HL-60/S4 treated with phorbol 12-myristate 13-acetate at 8.2 ng/mL for 4 days and 3 days (cell line): ENCODE measurements around the gene MCRIP2.
"Not testable (repeated sequence)": the region's sequence is repeated elsewhere in the genome, so short reads cannot be mapped to it uniquely, and the experiment has no call there.

Source experiments
- in situ Hi-C: fragments of 300-500 bp; cut with MboI; formaldehyde crosslinking; loops from 2 replicates; pipeline ENCODE4 v1.15.0; 2022; ENCODE audit warnings: low sequenced_read_pairs

The MCRIP2 gene

DNA sequence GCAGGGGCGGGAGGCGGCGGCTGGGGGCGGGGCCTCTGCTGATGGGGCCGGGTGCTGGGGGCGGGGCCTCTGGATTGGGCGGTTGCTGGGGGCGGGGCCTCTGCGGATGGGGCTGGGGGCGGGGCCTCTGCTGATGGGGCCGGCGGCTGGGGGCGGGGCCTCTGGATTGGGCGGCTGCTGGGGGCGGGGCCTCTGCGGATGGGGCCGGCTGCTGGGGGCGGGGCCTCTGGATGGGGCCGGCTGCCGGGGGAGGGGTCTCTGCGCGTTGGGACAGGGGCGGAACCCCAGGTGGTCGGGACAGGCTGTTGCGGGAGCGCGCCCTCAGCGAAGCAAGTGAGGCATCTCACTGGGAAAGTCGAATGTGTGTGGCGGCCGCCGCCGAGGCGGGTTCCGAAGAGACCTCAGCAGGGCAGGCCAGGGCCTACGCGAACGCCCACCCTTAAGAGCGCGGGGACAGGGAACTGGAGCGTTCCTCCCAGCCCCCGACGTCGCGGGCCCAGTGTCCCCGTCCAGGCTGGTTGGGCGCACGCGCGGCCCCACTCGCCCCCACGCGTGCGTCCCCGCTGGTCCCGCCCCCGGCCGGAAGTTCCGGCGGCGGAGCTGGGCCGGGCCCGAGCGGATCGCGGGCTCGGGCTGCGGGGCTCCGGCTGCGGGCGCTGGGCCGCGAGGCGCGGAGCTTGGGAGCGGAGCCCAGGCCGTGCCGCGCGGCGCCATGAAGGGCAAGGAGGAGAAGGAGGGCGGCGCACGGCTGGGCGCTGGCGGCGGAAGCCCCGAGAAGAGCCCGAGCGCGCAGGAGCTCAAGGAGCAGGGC is 38.4 kb downstream of the MCRIP2 start, which contains the start of gene STUB1:
TSS of gene STUB1 (plus strand) at position 597 of the 811 bp plus-strand sequence. CDS start at position 713, 116 bp downstream.
- in situ Hi-C loops = loop anchor here (10.0 kb wide), 1 partner anchor 105 kb away; the partner anchor contains the start of genes CHTF18 and RPUSD1

- in situ Hi-C loops = loop anchor here (10.0 kb wide), 1 partner anchor 104 kb away; the partner anchor contains the start of genes CHTF18 and RPUSD1
These were observed 39.0 kb downstream of the MCRIP2 start for GRCh38 chr16:680625-680945.

DNA sequence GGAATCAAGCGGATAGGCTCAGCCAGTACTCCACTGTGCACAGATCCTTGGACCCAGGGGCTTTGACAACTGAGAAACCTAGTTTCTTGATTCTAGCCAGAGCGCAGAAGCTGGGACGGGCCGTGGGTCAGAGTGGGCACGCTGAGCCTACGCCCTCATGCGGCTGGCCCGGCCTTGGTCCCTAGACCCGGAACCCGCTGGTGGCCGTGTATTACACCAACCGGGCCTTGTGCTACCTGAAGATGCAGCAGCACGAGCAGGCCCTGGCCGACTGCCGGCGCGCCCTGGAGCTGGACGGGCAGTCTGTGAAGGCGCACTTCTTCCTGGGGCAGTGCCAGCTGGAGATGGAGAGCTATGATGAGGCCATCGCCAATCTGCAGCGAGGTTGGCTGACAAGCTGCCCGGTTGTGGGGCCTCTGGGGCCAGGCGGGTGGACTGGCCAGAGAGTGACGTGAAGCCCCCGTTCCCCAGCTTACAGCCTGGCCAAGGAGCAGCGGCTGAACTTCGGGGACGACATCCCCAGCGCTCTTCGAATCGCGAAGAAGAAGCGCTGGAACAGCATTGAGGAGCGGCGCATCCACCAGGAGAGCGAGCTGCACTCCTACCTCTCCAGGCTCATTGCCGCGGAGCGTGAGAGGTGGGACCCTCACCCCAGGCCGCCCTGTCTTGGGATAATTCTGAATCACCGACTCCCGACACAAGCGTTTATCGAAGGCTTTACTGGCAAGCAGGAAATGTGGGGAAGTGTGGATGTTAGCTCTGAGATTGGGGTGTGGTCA is 39.5 kb downstream of the MCRIP2 start:
- in situ Hi-C loops = loop anchor here (10.0 kb wide), 1 partner anchor 104 kb away; the partner anchor contains the start of genes CHTF18 and RPUSD1

GRCh38 chr16:681746-682427 is 40.3 kb downstream of the MCRIP2 start:
- in situ Hi-C loops = loop anchor here (10.0 kb wide), 1 partner anchor 103 kb away; the partner anchor contains the start of genes CHTF18 and RPUSD1

GRCh38 chr16:682493-683395 is 41.1 kb downstream of the MCRIP2 start:
- in situ Hi-C loops = loop anchor here (10.0 kb wide), 1 partner anchor 102 kb away; the partner anchor contains the start of genes CHTF18 and RPUSD1

- in situ Hi-C loops = loop anchor here (10.0 kb wide), 1 partner anchor 101 kb away; the partner anchor contains the start of genes CHTF18 and RPUSD1
These were observed 41.9 kb downstream of the MCRIP2 start for GRCh38 chr16:683396-684070.

- in situ Hi-C loops = loop anchor here (10.0 kb wide), 1 partner anchor 101 kb away; the partner anchor contains the start of genes CHTF18 and RPUSD1
These were observed 42.6 kb downstream of the MCRIP2 start, which contains the start of gene JMJD8 for GRCh38 chr16:684071-684794. Gene JMJD8 (minus strand): TSS chr16:684334. CDS start chr16:684319, 15 bp downstream.

- in situ Hi-C loops = loop anchor here (10.0 kb wide), 1 partner anchor 100 kb away; the partner anchor contains the start of genes CHTF18 and RPUSD1
These were observed 43.5 kb downstream of the MCRIP2 start for GRCh38 chr16:684961-685696.

DNA sequence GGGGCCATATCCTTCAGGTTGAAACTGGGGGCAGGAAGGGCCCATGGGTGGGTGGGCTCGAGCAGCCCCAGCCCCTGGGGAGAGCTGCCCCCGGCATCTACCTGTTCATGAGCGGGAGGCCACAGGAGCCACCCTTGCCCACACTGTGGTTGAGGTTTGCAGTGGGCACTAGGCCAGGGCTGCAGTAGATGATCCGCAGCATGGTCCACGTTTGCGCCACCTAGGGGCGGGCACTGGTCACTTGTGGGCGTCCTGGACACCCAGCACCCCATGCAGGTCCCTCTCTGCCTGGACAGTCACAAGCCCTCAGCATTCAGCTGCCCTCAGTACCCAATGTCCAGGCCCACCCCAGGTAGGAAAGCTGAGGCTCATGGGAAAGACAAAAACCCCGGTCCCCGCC is 44.3 kb downstream of the MCRIP2 start:
- in situ Hi-C loops = loop anchor here (10.0 kb wide), 1 partner anchor 99 kb away; the partner anchor contains the start of genes CHTF18 and RPUSD1

DNA sequence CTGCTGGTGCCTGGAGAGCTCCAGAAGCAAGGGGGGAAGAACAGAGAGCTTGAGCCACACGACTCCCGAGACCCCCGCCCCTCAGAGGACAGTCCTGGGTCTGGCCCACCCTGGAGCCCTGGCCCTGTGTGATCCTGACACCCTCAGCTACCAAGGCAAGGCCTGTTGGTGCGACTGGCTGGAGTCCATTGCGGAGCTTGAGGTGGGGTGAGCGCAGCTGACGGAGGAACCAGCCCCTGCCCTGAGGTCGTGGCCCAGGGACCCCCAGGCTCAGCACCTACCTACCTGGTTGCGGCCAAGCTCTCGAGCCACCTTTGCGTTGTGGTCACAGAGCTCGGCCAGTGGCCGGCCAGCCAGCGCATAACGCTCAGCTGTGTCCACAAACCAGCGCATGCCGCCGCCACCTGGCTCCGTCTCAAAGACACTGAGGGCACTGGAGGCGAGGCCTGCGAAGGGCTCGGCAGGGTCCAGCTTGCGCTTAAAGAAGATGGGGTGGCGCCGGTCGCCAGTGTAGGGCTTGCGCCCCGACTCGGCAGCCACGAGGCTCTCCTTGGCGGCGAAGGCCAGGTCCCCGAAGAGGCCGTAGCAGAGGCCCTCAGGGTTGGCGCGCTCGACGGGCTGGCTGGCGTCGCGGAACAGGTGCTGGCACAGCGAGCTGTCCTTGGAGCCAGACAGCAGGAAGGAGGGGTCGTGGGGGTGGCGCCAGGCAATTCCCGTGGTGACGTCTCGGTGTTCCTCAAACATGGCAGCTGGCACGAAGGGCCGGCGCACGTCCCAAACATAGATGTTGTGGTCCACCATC is 45.0 kb downstream of the MCRIP2 start:
- in situ Hi-C loops = loop anchor here (10.0 kb wide), 1 partner anchor 98 kb away; the partner anchor contains the start of genes CHTF18 and RPUSD1

GRCh38 chr16:687499-687898 is 45.9 kb downstream of the MCRIP2 start:
- in situ Hi-C loops = loop anchor here (10.0 kb wide), 1 partner anchor 97 kb away; the partner anchor contains the start of genes CHTF18 and RPUSD1

- in situ Hi-C loops = loop anchor here (10.0 kb wide), 1 partner anchor 95 kb away; the partner anchor contains the start of genes CHTF18 and RPUSD1
These were observed 47.7 kb downstream of the MCRIP2 start for GRCh38 chr16:689175-689897.

DNA sequence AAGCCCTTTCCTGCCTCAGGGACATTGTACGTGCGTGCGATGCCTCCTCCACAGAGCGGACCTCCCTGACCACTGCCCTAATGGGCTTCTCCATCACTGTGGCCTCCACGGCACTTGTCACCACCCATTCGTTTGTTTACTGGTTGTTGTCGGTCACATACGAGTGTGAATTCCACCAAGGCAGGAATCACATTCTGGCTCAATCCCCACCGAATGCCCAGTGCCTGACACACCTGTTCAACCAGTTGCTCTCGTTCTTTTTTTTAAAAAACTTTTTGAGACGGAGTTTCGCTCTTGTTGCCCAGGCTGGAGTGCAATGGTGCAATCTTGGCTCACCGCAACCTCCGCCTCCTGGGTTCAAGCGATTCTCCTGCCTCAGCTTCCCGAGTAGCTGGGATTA is 49.6 kb downstream of the MCRIP2 start:
- in situ Hi-C loops = not testable (repeated sequence)

DNA sequence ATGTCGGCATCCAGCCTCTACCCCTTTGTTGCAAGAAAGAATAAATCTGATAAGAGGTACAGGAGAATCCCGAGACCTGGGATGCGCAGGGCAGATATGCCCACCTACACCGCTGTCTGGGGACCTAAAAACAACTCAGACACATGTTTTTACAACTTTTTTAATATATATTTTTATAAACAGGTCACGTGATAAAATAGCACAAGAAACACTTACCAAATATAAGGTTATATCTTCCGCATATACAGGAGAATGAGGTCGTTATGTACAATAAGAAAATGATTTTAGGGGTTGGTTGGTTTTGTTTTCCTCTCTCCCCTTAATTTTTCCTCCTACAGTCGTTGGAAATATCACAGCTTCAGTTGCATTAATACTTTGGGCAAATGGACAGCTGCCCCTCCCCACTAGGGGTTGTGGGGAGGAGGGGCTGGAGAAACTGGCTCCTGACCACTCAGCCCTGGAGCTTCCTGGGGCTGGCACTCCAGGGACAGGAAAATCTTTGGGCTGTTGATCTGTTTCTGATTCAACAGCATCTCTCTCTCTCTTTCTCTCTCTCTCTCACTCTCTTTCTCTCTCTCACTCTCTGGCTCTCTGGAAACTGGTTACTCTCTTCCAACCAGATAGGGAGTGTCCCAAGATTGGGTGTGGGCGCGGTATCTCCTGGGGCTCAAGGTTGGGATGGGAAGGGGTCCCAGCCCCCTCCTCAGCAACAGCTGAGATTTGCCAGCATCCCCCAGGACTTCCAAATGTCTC is 50.9 kb downstream of the MCRIP2 start:
- in situ Hi-C loops = no loop called here

DNA sequence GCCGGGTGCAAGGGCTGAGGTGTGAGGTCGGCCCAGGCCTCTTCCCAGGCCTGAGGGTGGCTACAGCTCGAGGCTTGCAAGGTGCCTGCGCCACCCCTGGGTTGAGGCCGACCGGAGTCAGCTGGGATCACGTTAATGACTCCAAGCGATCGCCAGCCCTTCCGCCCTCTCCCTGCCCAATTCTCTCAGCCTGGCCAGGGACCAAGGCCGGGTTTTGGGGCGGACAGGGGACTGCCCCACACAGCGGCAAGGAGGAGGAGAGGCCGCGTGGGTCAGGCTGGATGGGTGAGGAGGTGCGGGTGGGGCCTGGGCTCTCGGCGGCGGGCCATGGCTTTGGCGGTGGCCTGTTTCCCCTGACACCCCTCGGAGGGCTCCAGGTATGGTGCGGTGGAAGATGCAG is 51.7 kb downstream of the MCRIP2 start:
- in situ Hi-C loops = no loop called here
